SK-N-MC (cell line): Measurements from ENCODE around the gene AGAP1.

Experiments used
- EZH2 ChIP-seq: fragments of 200-600 bp; sonication (generic); IDR thresholded peaks from one replicate; pipeline ENCODE4 v1.6.1; 2017; ENCODE audit warnings: antibody characterized with exemption
- POLR2AphosphoS5 ChIP-seq: IDR thresholded peaks from 2 replicates; pipeline ENCODE4 v1.6.1; 2012; ENCODE audit warnings: mild to moderate bottlenecking, low read depth, low read length, borderline replicate concordance

- TF ChIP-seq EZH2 (no peak), POLR2AphosphoS5 (no peak)
Observed at GRCh38 chr2:235898766-235899165, 404.9 kb downstream of the AGAP1 start.
